H9 (cell line): ENCODE results near the gene RNF217. TPM values are rescaled to one million over a fixed set of nuclear protein-coding genes. Genes with fewer than 3 reads are reported as not detected.

ENCODE experiments used
- DNase-seq: peaks from one replicate; pipeline ENCODE4 v3.0.0-alpha.2; 2017
- H2AFZ ChIP-seq: one replicate; pipeline ENCODE4 v1.6.1; 2013; ENCODE audit warnings: mild to moderate bottlenecking, low read length, control low read depth, moderate library complexity
- H2AK5ac ChIP-seq: 2 replicates; pipeline ENCODE4 v1.6.1; 2013; ENCODE audit warnings: low read length, control low read depth, mixed read lengths; ENCODE audit not compliant: insufficient read length
- H2BK120ac ChIP-seq: one replicate; pipeline ENCODE4 v1.6.1; 2013; ENCODE audit warnings: low read depth, mild to moderate bottlenecking, low read length, control low read depth, inconsistent platforms; ENCODE audit not compliant: poor library complexity, severe bottlenecking
- H2BK12ac ChIP-seq: 2 replicates; pipeline ENCODE4 v1.6.1; 2013; ENCODE audit warnings: low read length, control low read depth, mixed read lengths, low read depth; ENCODE audit not compliant: insufficient read length
- H2BK15ac ChIP-seq: 2 replicates; pipeline ENCODE4 v1.6.1; 2013; ENCODE audit warnings: low read depth, low read length, control low read depth
- H2BK20ac ChIP-seq: one replicate; pipeline ENCODE4 v1.6.1; 2013; ENCODE audit warnings: low read depth, mild to moderate bottlenecking, low read length, control low read depth, inconsistent platforms; ENCODE audit not compliant: poor library complexity, severe bottlenecking
- H2BK5ac ChIP-seq: 2 replicates; pipeline ENCODE4 v1.6.1; 2013; ENCODE audit warnings: low read length, control low read depth, mixed read lengths; ENCODE audit not compliant: insufficient read length
- H3K14ac ChIP-seq: 2 replicates; pipeline ENCODE4 v1.6.1; 2013; ENCODE audit warnings: low read length, control low read depth; ENCODE audit not compliant: insufficient read depth
- H3K18ac ChIP-seq: 2 replicates; pipeline ENCODE4 v1.6.1; 2013; ENCODE audit warnings: low read depth, mild to moderate bottlenecking, mixed read lengths, low read length, control low read depth; ENCODE audit not compliant: insufficient read length
- H3K23ac ChIP-seq: 2 replicates; pipeline ENCODE4 v1.6.1; 2013; ENCODE audit warnings: low read length, control low read depth, mixed read lengths, low read depth; ENCODE audit not compliant: insufficient read length
- H3K23me2 ChIP-seq: 2 replicates; pipeline ENCODE4 v1.6.1; 2013; ENCODE audit warnings: low read depth, mild to moderate bottlenecking, mixed read lengths, low read length, control low read depth; ENCODE audit not compliant: insufficient read length, poor library complexity, severe bottlenecking
- H3K27ac ChIP-seq: 2 replicates; pipeline ENCODE4 v1.5.1; 2013; ENCODE audit warnings: low read length, control low read depth, mixed read lengths, low read depth; ENCODE audit not compliant: insufficient read length
- H3K27me3 ChIP-seq: 2 replicates; pipeline ENCODE4 v1.6.1; 2013; ENCODE audit warnings: low read length, control low read depth, inconsistent platforms; ENCODE audit not compliant: insufficient read depth
- H3K4ac ChIP-seq: 2 replicates; pipeline ENCODE4 v1.6.1; 2013; ENCODE audit warnings: low read depth, mild to moderate bottlenecking, control low read depth, inconsistent platforms, low read length, moderate library complexity
- H3K4me1 ChIP-seq: 2 replicates; pipeline ENCODE4 v1.6.1; 2013; ENCODE audit warnings: low read length, control low read depth, inconsistent platforms; ENCODE audit not compliant: insufficient read depth
- H3K4me2 ChIP-seq: 2 replicates; pipeline ENCODE4 v1.6.1; 2013; ENCODE audit warnings: low read length, control low read depth, mixed read lengths; ENCODE audit not compliant: insufficient read length, insufficient read depth
- H3K56ac ChIP-seq: 2 replicates; pipeline ENCODE4 v1.6.1; 2013; ENCODE audit warnings: low read depth, mild to moderate bottlenecking, mixed read lengths, low read length, control low read depth; ENCODE audit not compliant: insufficient read length
- H3K79me1 ChIP-seq: 2 replicates; pipeline ENCODE4 v1.6.1; 2013; ENCODE audit warnings: low read depth, mild to moderate bottlenecking, moderate library complexity, low read length, control low read depth, inconsistent platforms; ENCODE audit not compliant: insufficient read depth, poor library complexity, severe bottlenecking
- H3K79me2 ChIP-seq: 2 replicates; pipeline ENCODE4 v1.6.1; 2013; ENCODE audit warnings: low read length, control low read depth, inconsistent platforms; ENCODE audit not compliant: insufficient read depth
- H3K9ac ChIP-seq: 2 replicates; pipeline ENCODE4 v1.6.1; 2013; ENCODE audit warnings: low read length, control low read depth, mixed read lengths; ENCODE audit not compliant: insufficient read length; ENCODE audit errors: extremely low read depth
- H3K9me3 ChIP-seq: one replicate; pipeline ENCODE4 v1.6.1; 2013; ENCODE audit warnings: low read depth, low read length, inconsistent platforms; ENCODE audit not compliant: control insufficient read depth
- H3T11ph ChIP-seq: one replicate; pipeline ENCODE4 v1.6.1; 2013; ENCODE audit warnings: mild to moderate bottlenecking, low read length, control low read depth, inconsistent platforms
- H4K20me1 ChIP-seq: one replicate; pipeline ENCODE4 v1.6.1; 2013; ENCODE audit not compliant: control insufficient read depth, insufficient read length, insufficient read depth
- H4K5ac ChIP-seq: 2 replicates; pipeline ENCODE4 v1.6.1; 2013; ENCODE audit warnings: low read depth, mild to moderate bottlenecking, mixed read lengths, low read length, control low read depth; ENCODE audit not compliant: insufficient read length
- H4K8ac ChIP-seq: replicated peaks from 2 replicates; pipeline ENCODE4 v1.6.1; 2013; ENCODE audit warnings: low read length, control low read depth, mixed read lengths, low read depth; ENCODE audit not compliant: insufficient read length
- H4K91ac ChIP-seq: 2 replicates; pipeline ENCODE4 v1.6.1; 2013; ENCODE audit warnings: low read depth, mild to moderate bottlenecking, moderate library complexity, mixed read lengths, low read length, control low read depth; ENCODE audit not compliant: insufficient read length
- H3K27ac Mint-ChIP-seq, 3 experiments: 2 replicates in 2 of 3; 3 replicates in 1 of 3; pipeline ENCODE4 v1.8.0; 2020 to 2021; ENCODE audit warnings: mixed read lengths in 3 of 3, mild to moderate bottlenecking in 1 of 3, moderate library complexity in 1 of 3
- H3K27me3 Mint-ChIP-seq: 2 replicates; pipeline ENCODE4 v1.8.0; 2021; ENCODE audit warnings: low read depth, mild to moderate bottlenecking, moderate library complexity, mixed read lengths
- H3K36me3 Mint-ChIP-seq, 3 experiments: 2 replicates in 2 of 3; 3 replicates in 1 of 3; pipeline ENCODE4 v1.8.0; 2020 to 2021; ENCODE audit warnings: low read depth in 3 of 3, mixed read lengths in 3 of 3; ENCODE audit not compliant: insufficient read depth in 1 of 3
- H3K4me1 Mint-ChIP-seq, 2 experiments: 2 replicates each; pipeline ENCODE4 v1.8.0; 2020; ENCODE audit warnings: mixed read lengths in 2 of 2
- H3K4me3 Mint-ChIP-seq, 2 experiments: 2 replicates in 1 of 2; 3 replicates in 1 of 2; pipeline ENCODE4 v1.8.0; 2020 to 2021; ENCODE audit warnings: mild to moderate bottlenecking in 2 of 2, mixed read lengths in 2 of 2, moderate library complexity in 1 of 2
- H3K9me3 Mint-ChIP-seq, 2 experiments: 2 replicates in 1 of 2; 3 replicates in 1 of 2; pipeline ENCODE4 v1.8.0; 2020; ENCODE audit warnings: mild to moderate bottlenecking in 2 of 2, mixed read lengths in 2 of 2, moderate library complexity in 1 of 2
- WGBS: extraction: QIAGEN DNeasy Blood & Tissue Kit; methylation state at CpG from one replicate; pipeline ENCODE4 v1.1.7; 2013; ENCODE audit warnings: missing lambda C conversion rate, low lambda C conversion rate, mixed read lengths; ENCODE audit not compliant: insufficient read length; ENCODE audit errors: extremely low coverage; 5-methylcytosine and 5-hydroxymethylcytosine counted together
- total RNA-seq: library from RNA; stranded (reverse); gene quantifications from 2 replicates; pipeline ENCODE4 v1.2.1, GENCODE V29; 2021
- TF ChIP-seq, protein P1 (sequence below): fragments of 200-600 bp; sonication (generic); conservative IDR thresholded peaks from 3 replicates; pipeline ENCODE4 v1.8.0; 2021; ENCODE audit warnings: antibody characterized with exemption, mild to moderate bottlenecking

The RNF217 gene
- total RNA-seq, 1 experiment from 2014 or later, result 9.6 TPM

DNA sequence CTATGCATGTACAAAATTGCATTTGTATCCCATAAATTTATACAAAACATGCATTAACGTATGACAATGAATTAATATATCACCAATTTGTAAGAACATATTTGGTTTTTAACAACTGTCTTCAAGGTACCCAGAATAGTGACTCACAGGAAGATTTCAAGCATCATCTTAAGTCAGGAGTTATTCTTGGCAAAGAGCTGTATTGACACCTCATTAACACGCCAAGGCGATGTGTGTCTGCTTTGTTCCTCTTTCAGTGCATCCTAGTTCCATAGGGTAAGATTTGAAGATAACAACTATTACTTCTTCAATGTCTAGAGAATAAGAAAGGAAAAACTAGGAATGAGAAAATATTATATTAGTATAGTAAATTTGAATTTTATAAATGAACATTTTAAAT is 155.6 kb downstream of the RNF217 start:
- Histone ChIP-seq H2BK120ac (no peak overlapping the region), H3K9ac (no peak overlapping the region), H3K56ac (no peak overlapping the region), H3K4me1 (no peaks in the 10 kb centered on the region), H2BK15ac (no peak overlapping the region), H3K18ac (no peak overlapping the region), H3K79me2 (no peaks in the 10 kb centered on the region), H3K23ac (no peak overlapping the region), H2BK12ac (no peak overlapping the region), H4K91ac (no peak overlapping the region), H2BK5ac (no peak overlapping the region), H3K23me2 (no peaks in the 10 kb centered on the region), H3K9me3 (no peaks in the 10 kb centered on the region), H4K5ac (no peak overlapping the region), H3K4ac (no peak overlapping the region), H4K8ac (no peak overlapping the region), H3K79me1 (no peaks in the 10 kb centered on the region), H3K27me3 (no peaks in the 10 kb centered on the region), H3K4me2 (no peak overlapping the region), H2AK5ac (no peak overlapping the region), H3K27ac (no peak overlapping the region), H3K14ac (no peak overlapping the region), H2BK20ac (no peak overlapping the region), H4K20me1 (no peaks in the 10 kb centered on the region), H2AFZ (no peak overlapping the region), H3T11ph (no peak overlapping the region)
- Mint-ChIP-seq H3K4me3 (no peak overlapping the region), H3K27ac (no peak overlapping the region), H3K36me3 (no peaks in the 10 kb centered on the region), H3K4me1 (peaks cover 12 to 15% of the 10 kb centered on the region in 2 experiments), H3K9me3 (no peaks in the 10 kb centered on the region), H3K27me3 (no peaks in the 10 kb centered on the region)
- TF ChIP-seq, protein P1, sequence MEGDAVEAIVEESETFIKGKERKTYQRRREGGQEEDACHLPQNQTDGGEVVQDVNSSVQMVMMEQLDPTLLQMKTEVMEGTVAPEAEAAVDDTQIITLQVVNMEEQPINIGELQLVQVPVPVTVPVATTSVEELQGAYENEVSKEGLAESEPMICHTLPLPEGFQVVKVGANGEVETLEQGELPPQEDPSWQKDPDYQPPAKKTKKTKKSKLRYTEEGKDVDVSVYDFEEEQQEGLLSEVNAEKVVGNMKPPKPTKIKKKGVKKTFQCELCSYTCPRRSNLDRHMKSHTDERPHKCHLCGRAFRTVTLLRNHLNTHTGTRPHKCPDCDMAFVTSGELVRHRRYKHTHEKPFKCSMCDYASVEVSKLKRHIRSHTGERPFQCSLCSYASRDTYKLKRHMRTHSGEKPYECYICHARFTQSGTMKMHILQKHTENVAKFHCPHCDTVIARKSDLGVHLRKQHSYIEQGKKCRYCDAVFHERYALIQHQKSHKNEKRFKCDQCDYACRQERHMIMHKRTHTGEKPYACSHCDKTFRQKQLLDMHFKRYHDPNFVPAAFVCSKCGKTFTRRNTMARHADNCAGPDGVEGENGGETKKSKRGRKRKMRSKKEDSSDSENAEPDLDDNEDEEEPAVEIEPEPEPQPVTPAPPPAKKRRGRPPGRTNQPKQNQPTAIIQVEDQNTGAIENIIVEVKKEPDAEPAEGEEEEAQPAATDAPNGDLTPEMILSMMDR, result no peak
- no peak for DNase-seq
- no CpG with 5 or more reads among the region's 3 CpGs for WGBS
